Esophagus muscularis mucosa (tissue), 4 donors: ENCODE data around the gene ARX. TPM values are rescaled to one million over a fixed set of nuclear protein-coding genes. Genes with fewer than 3 reads are reported as not detected.

Experiments
- DNase-seq: peaks from one replicate; pipeline ENCODE4 v3.0.0-alpha.2; 2017; ENCODE audit errors: extremely low spot score
- H3K27ac ChIP-seq, 4 donors: fragments of 200-600 bp; sonication (generic); replicated peaks in 1 of 4; 1 replicate in 3 of 4; 2 replicates in 1 of 4; pipeline ENCODE4 v1.5.1; 2016 to 2019; ENCODE audit warnings: mild to moderate bottlenecking in 1 of 4
- H3K27me3 ChIP-seq, 4 donors: fragments of 200-600 bp; sonication (generic); one replicate each; pipeline versions ENCODE4 v1.5.1 to v1.6.0; 2016 to 2019
- H3K36me3 ChIP-seq, 4 donors: fragments of 200-600 bp; sonication (generic); one replicate each; pipeline ENCODE4 v1.5.1; 2016 to 2019
- H3K4me1 ChIP-seq, 4 donors: fragments of 200-600 bp; sonication (generic); one replicate each; pipeline ENCODE4 v1.5.1; 2016 to 2019
- H3K4me3 ChIP-seq, 4 donors: fragments of 200-600 bp; sonication (generic); 1 replicate in 2 of 4; 2 replicates in 2 of 4; pipeline ENCODE4 v1.5.1; 2016 to 2019; ENCODE audit warnings: mild to moderate bottlenecking in 4 of 4, moderate library complexity in 1 of 4
- H3K9me3 ChIP-seq, 4 donors: fragments of 200-600 bp; sonication (generic); 1 replicate in 3 of 4; 2 replicates in 1 of 4; pipeline ENCODE4 v1.5.1; 2016 to 2019
- CTCF ChIP-seq, 3 experiments: fragments of 200-600 bp in 2 of 3; fragments of 450-650 bp in 1 of 3; sonication (generic) in 2 of 3; IDR thresholded peaks; one replicate each; pipeline ENCODE4 v1.5.1; 2017 to 2019; ENCODE audit warnings: antibody characterized with exemption in 3 of 3, mild to moderate bottlenecking in 2 of 3, moderate library complexity in 1 of 3
- EP300 ChIP-seq: sonication (generic); formaldehyde crosslinking; IDR thresholded peaks from one replicate; pipeline ENCODE4 v1.6.1; 2017; ENCODE audit warnings: antibody characterized with exemption
- POLR2A ChIP-seq: fragments of 450-650 bp; IDR thresholded peaks from one replicate; pipeline ENCODE4 v1.6.1; 2017; ENCODE audit warnings: antibody characterized with exemption, moderate library complexity, mild to moderate bottlenecking, low read depth
- POLR2AphosphoS5 ChIP-seq, 2 donors: sonication (generic); formaldehyde crosslinking; IDR thresholded peaks; one replicate each; pipeline ENCODE4 v1.6.1; 2017; ENCODE audit warnings: antibody characterized with exemption in 2 of 2
- WGBS: methylation state at CpG from one replicate; pipeline ENCODE4 v1.1.5; 2018; 5-methylcytosine and 5-hydroxymethylcytosine counted together
- intact Hi-C: fragments of 100-400 bp; cut with DNase I; formaldehyde crosslinking; loops from one replicate; pipeline ENCODE4 v1.15.1; 2023
- total RNA-seq, 4 donors: library from RNA; depleted of rRNA; stranded (reverse); fragments of >200 nt; gene quantifications; one replicate each; pipeline versions ENCODE4 v1.1.0 to v1.2.1, GENCODE V29; 2016

The ARX gene
- total RNA-seq, 4 donors from 2014 or later = not detected

- intact Hi-C loops = no loop called here
- no peak for DNase-seq
- 26% methylated on average over 21 of the region's 32 CpGs for WGBS
- Histone ChIP-seq H3K9me3 (peaks cover 0 to 8% (median 0%) of the 10 kb centered on the region in 4 donors), H3K4me3 (no peak overlapping the region), H3K27me3 (peaks cover 0 to 96% (median 58%) of the 10 kb centered on the region in 4 donors), H3K27ac (no peak overlapping the region), H3K36me3 (no peaks in the 10 kb centered on the region), H3K4me1 (peaks cover 4 to 39% (median 30%) of the 10 kb centered on the region in 4 donors)
- TF ChIP-seq EP300 (no peak), CTCF (IDR thresholded peaks at IDR 0.05) (no peak), POLR2A (no peak), POLR2AphosphoS5 (IDR thresholded peaks at IDR 0.05) (no peak)
Measured at GRCh38 chrX:25011589-25012432, 4.0 kb downstream of the ARX start.

- Histone ChIP-seq H3K27ac (no peak overlapping the region), H3K4me1 (peaks cover 4 to 38% (median 30%) of the 10 kb centered on the region in 4 donors), H3K36me3 (no peaks in the 10 kb centered on the region), H3K27me3 (peaks cover 0 to 96% (median 55%) of the 10 kb centered on the region in 4 donors), H3K9me3 (peaks cover 0 to 8% (median 0%) of the 10 kb centered on the region in 4 donors), H3K4me3 (no peak overlapping the region)
- WGBS = 29% methylated on average over 29 of the region's 33 CpGs
- DNase-seq = no peak
- TF ChIP-seq POLR2AphosphoS5 (IDR thresholded peaks at IDR 0.05) (no peak), EP300 (no peak), POLR2A (no peak), CTCF (IDR thresholded peaks at IDR 0.05) (no peak)
- intact Hi-C loops = no loop called here
Measured at GRCh38 chrX:25010784-25011588, 4.8 kb downstream of the ARX start.

- Histone ChIP-seq H3K36me3 (no peaks in the 10 kb centered on the region), H3K27me3 (peaks cover 0 to 96% (median 54%) of the 10 kb centered on the region in 4 donors), H3K9me3 (peaks cover 0 to 8% (median 0%) of the 10 kb centered on the region in 4 donors), H3K4me3 (no peak overlapping the region), H3K27ac (no peak overlapping the region), H3K4me1 (peaks cover 15 to 44% (median 38%) of the 10 kb centered on the region in 4 donors)
- intact Hi-C loops = no loop called here
- TF ChIP-seq EP300 = no peak
- no peak for TF ChIP-seq CTCF (IDR thresholded peaks at IDR 0.05)
- no peak for TF ChIP-seq POLR2A
- TF ChIP-seq POLR2AphosphoS5 (IDR thresholded peaks at IDR 0.05) = no peak
- 41% methylated on average over 7 of the region's 7 CpGs for WGBS
- DNase-seq = no peak
Measured at GRCh38 chrX:25009407-25009806, 6.4 kb downstream of the ARX start.

GRCh38 chrX:25007059-25008053 lies 8.4 kb downstream of the ARX start:
- H3K27me3 ChIP-seq = peaks cover 0 to 95% (median 47%) of the 10 kb centered on the region in 4 donors
- TF ChIP-seq POLR2A = no peak
- TF ChIP-seq CTCF (IDR thresholded peaks at IDR 0.05) = no peak
- no peak for TF ChIP-seq EP300
- no peak for TF ChIP-seq POLR2AphosphoS5 (IDR thresholded peaks at IDR 0.05)
- no peak overlapping the region for H3K27ac ChIP-seq
- peaks cover 0 to 3% (median 0%) of the 10 kb centered on the region in 4 donors for H3K9me3 ChIP-seq
- H3K4me3 ChIP-seq = no peak overlapping the region
- DNase-seq = no peak
- WGBS = 20% methylated on average over 31 of the region's 64 CpGs
- peaks cover 11 to 41% (median 32%) of the 10 kb centered on the region in 4 donors for H3K4me1 ChIP-seq
- H3K36me3 ChIP-seq = no peaks in the 10 kb centered on the region
- intact Hi-C loops = no loop called here
